Adrenal gland (tissue), 12 donors: Measurements from ENCODE around the gene TIMM50. TPM values are rescaled to one million over a fixed set of nuclear protein-coding genes. Genes with fewer than 3 reads are reported as not detected.

Source experiments
- DNase-seq, 7 donors: peaks; one replicate each; pipeline ENCODE4 v3.0.0-alpha.2; 2019 to 2020
- H3K27ac ChIP-seq, 5 donors: fragments of 200-600 bp; sonication (generic) in 4 of 5; 1 replicate in 3 of 5; 2 replicates in 2 of 5; pipeline versions ENCODE4 v1.5.1 to v1.8.0; 2016 to 2020; ENCODE audit warnings: mild to moderate bottlenecking in 1 of 5
- H3K27me3 ChIP-seq: fragments of 200-600 bp; 2 replicates; pipeline ENCODE4 v1.8.0; 2021
- H3K36me3 ChIP-seq, 2 donors: fragments of 200-600 bp; replicated peaks in 1 of 2; 1 replicate in 1 of 2; 2 replicates in 1 of 2; pipeline versions ENCODE4 v1.5.1 to v1.8.0; 2018 to 2022
- H3K4me1 ChIP-seq, 2 donors: fragments of 200-600 bp; replicated peaks in 1 of 2; 1 replicate in 1 of 2; 2 replicates in 1 of 2; pipeline versions ENCODE4 v1.5.1 to v1.8.0; 2018 to 2021
- H3K4me3 ChIP-seq, 4 donors: fragments of 200-600 bp; sonication (generic) in 3 of 4; one replicate each; pipeline ENCODE4 v1.5.1; 2016 to 2018
- H3K9me3 ChIP-seq, 3 donors: fragments of 200-600 bp; sonication (generic) in 1 of 3; replicated peaks in 1 of 3; 1 replicate in 2 of 3; 2 replicates in 1 of 3; pipeline versions ENCODE4 v1.5.1 to v1.8.0; 2016 to 2021
- POLR2A ChIP-seq, 2 donors: fragments of 450-650 bp; IDR thresholded peaks; one replicate each; pipeline ENCODE4 v1.6.1; 2017; ENCODE audit warnings: antibody characterized with exemption in 2 of 2, mild to moderate bottlenecking in 2 of 2, moderate library complexity in 1 of 2
- WGBS, 4 donors: extraction: QIAGEN DNeasy Blood & Tissue Kit in 2 of 4; methylation state at CpG; one replicate each; pipeline versions ENCODE4 v1.1.5 to v1.1.7; 2013 to 2017; 5-methylcytosine and 5-hydroxymethylcytosine counted together
- intact Hi-C, 2 donors: fragments of 100-400 bp; cut with DNase I; formaldehyde crosslinking; loops; one replicate each; pipeline versions ENCODE4 v1.14.1 to v1.15.0; 2022 to 2023
- polyA plus RNA-seq, 3 donors: library from polyadenylated mRNA; stranded (reverse); fragments of 200-250 nt in 2 of 3; fragments of 350-450 nt in 1 of 3; fragmentation: Illumina TruSeq in 1 of 3; extraction: RNeasy Lipid Tissue Mini Kit (QIAGEN cat#74804) in 1 of 3; gene quantifications; one replicate each; pipeline ENCODE4 v1.2.3, GENCODE V29; 2013 to 2014
- total RNA-seq, 9 donors: library from RNA; depleted of rRNA in 4 of 9; stranded (reverse); fragments of >200 nt in 4 of 9; fragments of 120-200 nt in 1 of 9; fragmentation: NEBNext Ultra II Directional in 1 of 9; extraction: Animal tissue kit (Norgen Biotek cat#: 25700) in 1 of 9; gene quantifications; one replicate each; pipeline versions ENCODE4 v1.1.0 to v1.2.4, GENCODE V29; 2013 to 2023
- TF ChIP-seq, protein P1 (sequence below), 6 experiments: fragments of 450-650 bp in 4 of 6; fragments of 200-600 bp in 2 of 6; sonication (generic) in 1 of 6; IDR thresholded peaks; 1 replicate in 5 of 6; 2 replicates in 1 of 6; pipeline versions ENCODE4 v1.5.1 to v1.8.0; 2016 to 2021; ENCODE audit warnings: antibody characterized with exemption in 6 of 6, mild to moderate bottlenecking in 2 of 6, moderate library complexity in 1 of 6
- donor health status: healthy with polysubstance abuse.
- donor health status: Bipolar disorder and iron deficiency.
- donor health status: DM: yes; HTN: yes; CAD: no.
- donor health status: DM: no; HTN: no; CAD: no.
- donor health status: DM: no; HTN: no; CAD: no.
- donor health status: DM: yes; HTN: yes; CAD: no.

TIMM50 gene
- total and polyA plus RNA-seq, 12 donors: 52.8 to 147 (median 68.1) TPM

DNA sequence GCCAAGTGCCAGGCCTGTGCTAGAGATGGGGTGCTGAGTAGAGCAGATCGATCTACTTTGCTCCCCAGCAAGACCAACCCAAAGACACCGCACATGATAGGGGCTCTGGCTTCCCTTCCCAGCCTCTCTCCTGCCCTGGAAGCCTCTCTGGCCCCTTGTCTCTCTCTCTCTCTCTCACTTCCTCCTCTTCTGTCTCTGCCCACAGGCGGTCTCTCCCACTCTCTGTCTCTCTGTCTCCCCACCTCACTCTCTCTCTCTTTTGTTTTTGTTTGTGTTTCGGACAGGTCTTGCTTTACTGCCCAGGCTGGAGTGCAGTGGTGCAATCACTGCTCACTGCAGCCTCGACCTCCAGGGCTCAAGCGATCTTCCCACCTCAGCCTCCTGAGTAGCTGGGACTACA lies 35.6 kb downstream of the TIMM50 start:
- Histone ChIP-seq H3K27me3 (peaks cover 37% of the 10 kb centered on the region), H3K9me3 (no peaks in the 10 kb centered on the region), H3K4me3 (no peak overlapping the region), H3K36me3 (no peaks in the 10 kb centered on the region), H3K27ac (no peak overlapping the region), H3K4me1 (peaks cover 4 to 12% of the 10 kb centered on the region in 2 donors)
- TF ChIP-seq POLR2A (IDR thresholded peaks at IDR 0.05): no peak
- TF ChIP-seq, protein P1, sequence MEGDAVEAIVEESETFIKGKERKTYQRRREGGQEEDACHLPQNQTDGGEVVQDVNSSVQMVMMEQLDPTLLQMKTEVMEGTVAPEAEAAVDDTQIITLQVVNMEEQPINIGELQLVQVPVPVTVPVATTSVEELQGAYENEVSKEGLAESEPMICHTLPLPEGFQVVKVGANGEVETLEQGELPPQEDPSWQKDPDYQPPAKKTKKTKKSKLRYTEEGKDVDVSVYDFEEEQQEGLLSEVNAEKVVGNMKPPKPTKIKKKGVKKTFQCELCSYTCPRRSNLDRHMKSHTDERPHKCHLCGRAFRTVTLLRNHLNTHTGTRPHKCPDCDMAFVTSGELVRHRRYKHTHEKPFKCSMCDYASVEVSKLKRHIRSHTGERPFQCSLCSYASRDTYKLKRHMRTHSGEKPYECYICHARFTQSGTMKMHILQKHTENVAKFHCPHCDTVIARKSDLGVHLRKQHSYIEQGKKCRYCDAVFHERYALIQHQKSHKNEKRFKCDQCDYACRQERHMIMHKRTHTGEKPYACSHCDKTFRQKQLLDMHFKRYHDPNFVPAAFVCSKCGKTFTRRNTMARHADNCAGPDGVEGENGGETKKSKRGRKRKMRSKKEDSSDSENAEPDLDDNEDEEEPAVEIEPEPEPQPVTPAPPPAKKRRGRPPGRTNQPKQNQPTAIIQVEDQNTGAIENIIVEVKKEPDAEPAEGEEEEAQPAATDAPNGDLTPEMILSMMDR (IDR thresholded peaks at IDR 0.05): no peak
- 51 to 55% (median 53%) methylated on average over 6 of the region's 6 CpGs for whole genome bisulfite sequencing, 4 donors
- no peak for DNase-seq
- intact Hi-C loops: no loop called here

DNA sequence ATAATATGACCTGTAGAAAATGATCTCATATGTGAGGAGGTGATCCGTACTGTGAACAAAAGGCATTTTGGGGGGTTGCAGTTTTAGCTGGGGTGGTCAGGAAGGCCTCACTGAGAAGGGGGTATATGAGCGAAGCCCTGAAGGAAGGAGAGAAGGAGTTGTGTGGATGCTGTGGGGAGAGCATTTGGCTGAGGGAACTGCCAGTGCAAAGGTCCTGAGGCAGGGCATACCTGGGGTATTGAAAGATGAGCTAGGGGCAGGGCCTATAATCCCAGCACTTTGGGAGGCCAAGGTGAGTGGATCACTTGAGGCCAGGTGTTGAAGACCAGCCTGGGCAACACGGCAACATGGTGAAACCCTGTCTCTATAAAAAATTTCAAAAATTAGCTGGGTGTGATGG lies 36.8 kb downstream of the TIMM50 start:
- Histone ChIP-seq H3K36me3 (no peaks in the 10 kb centered on the region), H3K4me3 (no peak overlapping the region), H3K27me3 (peaks cover 33% of the 10 kb centered on the region), H3K9me3 (no peaks in the 10 kb centered on the region), H3K27ac (no peak overlapping the region), H3K4me1 (peaks cover 4 to 12% of the 10 kb centered on the region in 2 donors)
- intact Hi-C loops: no loop called here
- WGBS, 4 donors: 68 to 78% (median 76%) methylated on average over 3 of the region's 3 CpGs
- no peak for DNase-seq
- no peak for TF ChIP-seq POLR2A (IDR thresholded peaks at IDR 0.05)
- TF ChIP-seq, protein P1 (IDR thresholded peaks at IDR 0.05): no peak

DNA sequence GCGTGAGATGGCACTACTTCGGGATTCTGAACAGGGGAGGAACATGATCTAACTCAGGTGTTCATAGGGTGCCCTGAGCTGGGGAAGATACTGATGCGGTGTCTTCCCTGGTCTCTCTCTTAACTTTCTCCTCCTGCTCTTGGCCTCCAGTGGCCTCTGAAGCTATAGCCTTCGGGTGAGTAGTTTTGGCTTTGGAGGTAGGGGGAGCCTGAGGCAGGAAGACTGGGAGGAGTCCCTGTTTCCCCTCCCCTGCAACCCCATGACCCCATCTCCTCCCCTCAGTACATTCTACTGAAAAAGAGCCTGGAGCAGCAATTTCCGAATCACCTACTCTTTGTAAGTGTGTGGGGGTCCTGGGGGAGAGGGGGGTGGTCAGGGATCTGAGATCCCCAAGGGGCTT lies 37.8 kb downstream of the TIMM50 start:
- Histone ChIP-seq H3K4me3 (no peak overlapping the region), H3K27me3 (peaks cover 30% of the 10 kb centered on the region), H3K9me3 (no peaks in the 10 kb centered on the region), H3K4me1 (peaks cover 4 to 12% of the 10 kb centered on the region in 2 donors), H3K27ac (no peak overlapping the region), H3K36me3 (no peaks in the 10 kb centered on the region)
- WGBS, 4 donors: 57 to 79% (median 66%) methylated on average over 4 to 5 of the region's 5 CpGs
- TF ChIP-seq POLR2A (IDR thresholded peaks at IDR 0.05): no peak
- TF ChIP-seq, protein P1 (IDR thresholded peaks at IDR 0.05): no peak
- intact Hi-C loops: no loop called here
- no peak for DNase-seq

DNA sequence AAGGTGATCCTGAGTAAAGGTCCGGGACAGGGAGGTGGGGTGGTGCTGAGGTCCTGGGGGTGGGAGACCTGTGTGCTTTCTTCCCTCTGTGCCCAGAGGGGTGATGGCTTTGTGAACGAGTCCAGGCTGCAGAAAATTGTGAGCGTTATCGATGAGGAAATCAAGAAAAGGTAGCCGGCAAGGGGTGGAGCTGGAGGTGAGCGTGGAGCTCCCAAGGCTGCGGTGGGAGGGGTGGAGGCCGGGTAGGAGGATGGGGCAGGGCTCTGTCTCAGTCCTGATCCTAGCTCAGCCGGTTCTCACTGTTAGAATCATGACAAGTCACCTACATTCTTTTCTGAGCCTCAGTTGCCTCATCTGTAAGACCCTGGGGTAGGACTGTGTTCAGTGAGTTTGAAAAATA lies 38.3 kb downstream of the TIMM50 start:
- no peak overlapping the region for H3K27ac ChIP-seq
- WGBS, 4 donors: 64 to 72% (median 68%) methylated on average over 9 of the region's 9 CpGs
- DNase-seq: no peak
- peaks cover 25% of the 10 kb centered on the region for H3K27me3 ChIP-seq
- no peak for TF ChIP-seq POLR2A (IDR thresholded peaks at IDR 0.05)
- TF ChIP-seq, protein P1 (IDR thresholded peaks at IDR 0.05): no peak
- no peaks in the 10 kb centered on the region for H3K36me3 ChIP-seq
- intact Hi-C loops: no loop called here
- no peak overlapping the region for H3K4me3 ChIP-seq
- H3K9me3 ChIP-seq: no peaks in the 10 kb centered on the region
- peaks cover 4 to 12% of the 10 kb centered on the region in 2 donors for H3K4me1 ChIP-seq
